ENCODE data around the gene GZMM. TPM values are rescaled to one million over a fixed set of nuclear protein-coding genes. Genes with fewer than 3 reads are reported as not detected.

Gene GZMM
- total and polyA plus RNA-seq, 7 donors: 0.11 to 0.23 (median 0.14) TPM; not detected in 4

GRCh38 chr19:522726-523125, 21.1 kb upstream of the GZMM start:
- H3K36me3 ChIP-seq (ENCODE audit: insufficient read depth in 1 of 2, low read depth in 1 of 2): peaks cover 0 to 7% of the 10 kb centered on the region in 2 donors
- no peaks in the 10 kb centered on the region for H3K4me1 ChIP-seq
- no peak for TF ChIP-seq CTCF (IDR thresholded peaks at IDR 0.05)
- H3K27ac ChIP-seq: no peak overlapping the region
- H3K27me3 ChIP-seq (ENCODE audit: insufficient read depth in 3 of 3, low read length in 2 of 3): peaks cover 0 to 5% (median 0%) of the 10 kb centered on the region in 3 donors
- DNase-seq: no peak
- 94 to 96% (median 96%) methylated on average over 12 of the region's 12 CpGs for WGBS, 3 donors
- no peaks in the 10 kb centered on the region for H3K9me3 ChIP-seq
- no peak overlapping the region for H3K4me3 ChIP-seq
- ATAC-seq: no peak
- intact Hi-C loops (cut with DNase I): no loop called here

- ATAC-seq (peak; percentile 21 to 48 (median 27)), DNase-seq (peak in 1 of 2 donors; percentile 63)
- peaks cover 0 to 5% (median 0%) of the 10 kb centered on the region in 3 donors for H3K27me3 ChIP-seq (ENCODE audit: insufficient read depth in 3 of 3, low read length in 2 of 3)
- 46 to 66% (median 53%) methylated on average over 24 to 29 of the region's 29 CpGs for WGBS, 3 donors
- peak overlapping the region; percentile 6 for H3K4me3 ChIP-seq
- H3K36me3 ChIP-seq (ENCODE audit: insufficient read depth in 1 of 2, low read depth in 1 of 2): peaks cover 0 to 7% of the 10 kb centered on the region in 2 donors
- no peak for TF ChIP-seq CTCF (IDR thresholded peaks at IDR 0.05)
- no peaks in the 10 kb centered on the region for H3K4me1 ChIP-seq
- H3K9me3 ChIP-seq: no peaks in the 10 kb centered on the region
- intact Hi-C loops (cut with DNase I): no loop called here
- no peak overlapping the region for H3K27ac ChIP-seq
These were observed 19.7 kb upstream of the GZMM start for GRCh38 chr19:524062-524674.

- H3K9me3 ChIP-seq: no peaks in the 10 kb centered on the region
- no peak for ATAC-seq
- no peak for DNase-seq
- no peak overlapping the region for H3K4me3 ChIP-seq
- TF ChIP-seq CTCF (IDR thresholded peaks at IDR 0.05): no peak
- no peak overlapping the region for H3K27ac ChIP-seq
- peaks cover 0 to 5% (median 0%) of the 10 kb centered on the region in 3 donors for H3K27me3 ChIP-seq (ENCODE audit: insufficient read depth in 3 of 3, low read length in 2 of 3)
- intact Hi-C loops (cut with DNase I): no loop called here
- peaks cover 0 to 1% of the 10 kb centered on the region in 2 donors for H3K36me3 ChIP-seq (ENCODE audit: insufficient read depth in 1 of 2, low read depth in 1 of 2)
- 72 to 81% (median 73%) methylated on average over 18 of the region's 18 CpGs for whole genome bisulfite sequencing, 3 donors
- no peaks in the 10 kb centered on the region for H3K4me1 ChIP-seq
These were observed 18.8 kb upstream of the GZMM start for GRCh38 chr19:525029-525428.

GRCh38 chr19:525857-526419, 17.9 kb upstream of the GZMM start:
- no peak overlapping the region for H3K27ac ChIP-seq
- no peak overlapping the region for H3K4me3 ChIP-seq
- no peak for ATAC-seq
- DNase-seq: peak in 1 of 2 donors; percentile 42
- no peaks in the 10 kb centered on the region for H3K36me3 ChIP-seq (ENCODE audit: insufficient read depth in 1 of 2, low read depth in 1 of 2)
- H3K4me1 ChIP-seq: peaks cover 4% of the 10 kb centered on the region
- peaks cover 0 to 5% (median 0%) of the 10 kb centered on the region in 3 donors for H3K27me3 ChIP-seq (ENCODE audit: insufficient read depth in 3 of 3, low read length in 2 of 3)
- H3K9me3 ChIP-seq: no peaks in the 10 kb centered on the region
- 42 to 43% (median 43%) methylated on average over 12 to 13 of the region's 13 CpGs for WGBS, 3 donors
- TF ChIP-seq CTCF (IDR thresholded peaks at IDR 0.05): no peak
- intact Hi-C loops (cut with DNase I): no loop called here
